Sigmoid colon (tissue), 7 donors: ENCODE results near the gene UBASH3A. TPM values are rescaled to one million over a fixed set of nuclear protein-coding genes. Genes with fewer than 3 reads are reported as not detected.

ENCODE experiments used
- DNase-seq: peaks from one replicate; pipeline ENCODE4 v3.0.0-alpha.2; 2019
- H3K27ac ChIP-seq, 4 donors: fragments of 200-600 bp; sonication (generic); one replicate each; pipeline ENCODE4 v1.5.1; 2016 to 2019; ENCODE audit warnings: mild to moderate bottlenecking in 1 of 4
- H3K27me3 ChIP-seq, 3 donors: fragments of 200-600 bp; sonication (generic); one replicate each; pipeline ENCODE4 v1.5.1; 2019; ENCODE audit warnings: mild to moderate bottlenecking in 1 of 3
- H3K36me3 ChIP-seq, 4 donors: fragments of 200-600 bp; sonication (generic); one replicate each; pipeline ENCODE4 v1.5.1; 2016 to 2019
- H3K4me1 ChIP-seq, 4 donors: fragments of 200-600 bp; sonication (generic); one replicate each; pipeline ENCODE4 v1.5.1; 2017 to 2019
- H3K4me3 ChIP-seq, 4 donors: fragments of 200-600 bp; sonication (generic); one replicate each; pipeline ENCODE4 v1.5.1; 2017 to 2019; ENCODE audit warnings: mild to moderate bottlenecking in 2 of 4, moderate library complexity in 1 of 4
- H3K9me3 ChIP-seq, 4 donors: fragments of 200-600 bp in 3 of 4; sonication (generic) in 3 of 4; one replicate each; pipeline versions ENCODE4 v1.5.1 to v1.6.1; 2013 to 2019
- EP300 ChIP-seq, 4 donors: sonication (generic); formaldehyde crosslinking; IDR thresholded peaks; one replicate each; pipeline ENCODE4 v1.6.1; 2017; ENCODE audit warnings: antibody characterized with exemption in 4 of 4
- POLR2A ChIP-seq, 2 donors: fragments of 450-650 bp; IDR thresholded peaks; one replicate each; pipeline ENCODE4 v1.6.1; 2016; ENCODE audit warnings: antibody characterized with exemption in 2 of 2, mild to moderate bottlenecking in 2 of 2, moderate library complexity in 2 of 2
- POLR2AphosphoS5 ChIP-seq, 4 donors: sonication (generic); formaldehyde crosslinking; IDR thresholded peaks; one replicate each; pipeline ENCODE4 v1.6.1; 2017; ENCODE audit warnings: antibody characterized with exemption in 4 of 4
- WGBS, 2 donors: extraction: QIAGEN DNeasy Blood & Tissue Kit; methylation state at CpG; one replicate each; pipeline ENCODE4 v1.1.7; 2013; 5-methylcytosine and 5-hydroxymethylcytosine counted together
- intact Hi-C: fragments of 100-400 bp; cut with DNase I; formaldehyde crosslinking; loops from one replicate; pipeline ENCODE4 v1.15.1; 2023
- polyA plus RNA-seq, 3 donors: library from polyadenylated mRNA; stranded (reverse); fragments of 200-250 nt; gene quantifications; one replicate each; pipeline ENCODE4 v1.2.3, GENCODE V29; 2013
- total RNA-seq, 4 donors: library from RNA; depleted of rRNA; stranded (reverse); fragments of >200 nt; gene quantifications; one replicate each; pipeline ENCODE4 v1.1.0, GENCODE V29; 2016
- TF ChIP-seq, protein P1 (sequence below), 4 experiments: fragments of 450-650 bp in 3 of 4; fragments of 200-600 bp in 1 of 4; IDR thresholded peaks; one replicate each; pipeline ENCODE4 v1.5.1; 2016 to 2019; ENCODE audit warnings: antibody characterized with exemption in 4 of 4, mild to moderate bottlenecking in 3 of 4, moderate library complexity in 2 of 4
- donor health status: healthy with polysubstance abuse.
- donor health status: Bipolar disorder and iron deficiency.
- donor health status: healthy.

UBASH3A gene
- total and polyA plus RNA-seq, 7 donors, result 3.9 TPM; not detected in 6

DNA sequence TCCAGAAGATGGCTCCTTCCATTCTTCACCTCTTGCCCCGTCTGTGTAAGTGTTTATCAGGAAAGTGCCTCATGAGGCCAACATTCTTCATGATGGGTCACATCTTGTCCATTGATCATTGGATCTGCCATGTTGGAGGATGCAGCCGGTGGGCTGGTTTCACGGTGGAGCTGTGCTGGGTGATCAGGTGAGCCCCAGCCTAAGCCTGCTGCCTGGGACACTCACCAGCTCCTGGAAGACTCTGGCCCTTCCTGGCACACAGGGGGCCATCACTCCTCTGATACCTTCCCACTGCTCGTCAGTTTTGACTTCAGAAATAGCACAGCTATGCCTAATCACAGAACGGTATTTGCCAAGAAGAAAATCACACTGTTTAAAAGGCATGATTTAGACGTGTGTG lies 38.3 kb downstream of the UBASH3A start:
- WGBS, 2 donors, result 86% methylated on average over 6 of the region's 6 CpGs
- H3K36me3 ChIP-seq, result no peaks in the 10 kb centered on the region
- H3K27me3 ChIP-seq, result peaks cover 0 to 24% (median 9%) of the 10 kb centered on the region in 3 donors
- no peak overlapping the region for H3K4me3 ChIP-seq
- no peaks in the 10 kb centered on the region for H3K4me1 ChIP-seq
- TF ChIP-seq POLR2A (IDR thresholded peaks at IDR 0.05) (no peak), POLR2AphosphoS5 (IDR thresholded peaks at IDR 0.05) (no peak), EP300 (IDR thresholded peaks at IDR 0.05) (no peak)
- TF ChIP-seq, protein P1, sequence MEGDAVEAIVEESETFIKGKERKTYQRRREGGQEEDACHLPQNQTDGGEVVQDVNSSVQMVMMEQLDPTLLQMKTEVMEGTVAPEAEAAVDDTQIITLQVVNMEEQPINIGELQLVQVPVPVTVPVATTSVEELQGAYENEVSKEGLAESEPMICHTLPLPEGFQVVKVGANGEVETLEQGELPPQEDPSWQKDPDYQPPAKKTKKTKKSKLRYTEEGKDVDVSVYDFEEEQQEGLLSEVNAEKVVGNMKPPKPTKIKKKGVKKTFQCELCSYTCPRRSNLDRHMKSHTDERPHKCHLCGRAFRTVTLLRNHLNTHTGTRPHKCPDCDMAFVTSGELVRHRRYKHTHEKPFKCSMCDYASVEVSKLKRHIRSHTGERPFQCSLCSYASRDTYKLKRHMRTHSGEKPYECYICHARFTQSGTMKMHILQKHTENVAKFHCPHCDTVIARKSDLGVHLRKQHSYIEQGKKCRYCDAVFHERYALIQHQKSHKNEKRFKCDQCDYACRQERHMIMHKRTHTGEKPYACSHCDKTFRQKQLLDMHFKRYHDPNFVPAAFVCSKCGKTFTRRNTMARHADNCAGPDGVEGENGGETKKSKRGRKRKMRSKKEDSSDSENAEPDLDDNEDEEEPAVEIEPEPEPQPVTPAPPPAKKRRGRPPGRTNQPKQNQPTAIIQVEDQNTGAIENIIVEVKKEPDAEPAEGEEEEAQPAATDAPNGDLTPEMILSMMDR (IDR thresholded peaks at IDR 0.05), result no peak
- DNase-seq, result no peak
- H3K27ac ChIP-seq, result no peak overlapping the region
- H3K9me3 ChIP-seq, result no peaks in the 10 kb centered on the region
- intact Hi-C loops, result no loop called here

DNA sequence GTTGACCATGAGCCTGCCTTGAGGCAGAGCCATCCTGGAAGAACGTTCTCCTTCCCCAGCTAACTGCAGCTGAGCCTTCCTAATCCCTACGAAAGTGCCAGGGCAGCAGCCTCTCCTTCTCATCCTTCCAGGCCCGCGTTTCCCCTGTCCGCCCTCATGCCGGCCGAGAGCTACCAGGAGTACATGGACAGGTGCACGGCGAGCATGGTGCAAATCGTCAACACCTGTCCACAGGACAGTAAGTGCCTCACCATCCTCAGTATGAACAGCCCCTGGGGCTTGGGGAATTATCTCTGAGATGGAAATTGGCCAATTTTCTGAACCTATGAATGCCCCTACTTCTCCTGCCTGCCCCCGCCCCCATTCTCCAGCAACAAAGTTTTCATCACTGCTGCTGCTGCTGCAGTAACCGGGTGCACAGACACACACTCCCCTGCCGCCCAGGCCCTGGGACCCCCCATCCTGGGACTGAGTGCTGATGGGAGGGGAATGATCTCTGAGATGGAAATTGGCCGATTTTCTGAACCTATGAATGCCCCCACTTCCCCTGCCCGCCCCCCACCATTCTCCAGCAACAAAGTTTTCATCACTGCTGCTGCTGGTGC lies 39.6 kb downstream of the UBASH3A start:
- H3K4me1 ChIP-seq, result no peaks in the 10 kb centered on the region
- H3K27ac ChIP-seq, result no peak overlapping the region
- no peak for TF ChIP-seq POLR2AphosphoS5 (IDR thresholded peaks at IDR 0.05)
- H3K4me3 ChIP-seq, result no peak overlapping the region
- intact Hi-C loops, result no loop called here
- no peak for DNase-seq
- H3K9me3 ChIP-seq, result no peaks in the 10 kb centered on the region
- peaks cover 0 to 10% (median 0%) of the 10 kb centered on the region in 3 donors for H3K27me3 ChIP-seq
- H3K36me3 ChIP-seq, result no peaks in the 10 kb centered on the region
- WGBS, 2 donors, result 91% methylated on average over 15 of the region's 15 CpGs

DNA sequence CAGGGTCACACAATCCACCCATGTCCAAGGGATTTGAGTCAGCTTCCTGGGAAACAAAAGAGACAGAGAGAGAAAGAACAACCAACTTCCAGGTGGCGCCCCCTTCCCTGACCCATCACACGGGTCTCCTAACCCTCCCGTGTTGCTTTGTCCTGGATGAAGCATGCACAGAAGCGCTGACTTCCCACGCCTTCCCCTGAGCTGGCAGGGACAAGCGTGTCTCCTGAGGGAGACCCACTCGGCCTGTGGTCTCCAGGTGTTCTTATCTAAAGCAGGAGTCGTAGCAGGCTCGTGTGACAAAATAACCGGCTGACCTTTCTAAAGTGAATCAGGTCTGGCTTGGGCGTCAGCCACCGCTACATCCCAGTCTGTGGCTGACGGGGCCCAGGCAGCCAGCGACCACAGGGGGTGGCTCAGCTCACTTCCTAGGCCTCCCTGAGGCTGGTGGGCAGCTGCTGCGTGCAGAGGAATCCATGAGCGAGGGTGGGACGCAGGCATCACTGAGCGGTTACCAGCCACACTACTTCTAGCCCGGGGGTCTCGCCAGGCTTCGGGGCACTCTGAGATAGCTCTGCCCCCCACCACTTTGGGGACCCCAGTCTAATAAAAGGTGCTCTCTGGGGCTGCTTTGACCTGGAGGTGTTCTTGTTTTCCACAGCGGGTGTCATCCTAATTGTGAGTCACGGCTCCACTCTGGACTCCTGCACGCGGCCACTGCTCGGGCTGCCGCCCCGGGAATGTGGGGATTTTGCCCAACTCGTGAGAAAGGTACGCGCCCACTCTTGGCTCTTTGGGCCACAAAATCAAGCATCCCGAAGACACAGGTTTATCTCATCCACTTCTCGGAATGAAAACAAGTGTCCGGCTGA lies 40.4 kb downstream of the UBASH3A start:
- DNase-seq, result no peak
- Histone ChIP-seq H3K27ac (no peak overlapping the region), H3K36me3 (no peaks in the 10 kb centered on the region), H3K4me1 (no peaks in the 10 kb centered on the region), H3K9me3 (no peaks in the 10 kb centered on the region), H3K27me3 (peaks cover 0 to 6% (median 0%) of the 10 kb centered on the region in 3 donors), H3K4me3 (no peak overlapping the region)
- TF ChIP-seq POLR2A (IDR thresholded peaks at IDR 0.05) (no peak), EP300 (IDR thresholded peaks at IDR 0.05) (no peak), POLR2AphosphoS5 (IDR thresholded peaks at IDR 0.05) (no peak)
- TF ChIP-seq, protein P1 (IDR thresholded peaks at IDR 0.05), result no peak
- WGBS, 2 donors, result 88 to 89% methylated on average over 34 of the region's 34 CpGs
- intact Hi-C loops, result no loop called here

DNA sequence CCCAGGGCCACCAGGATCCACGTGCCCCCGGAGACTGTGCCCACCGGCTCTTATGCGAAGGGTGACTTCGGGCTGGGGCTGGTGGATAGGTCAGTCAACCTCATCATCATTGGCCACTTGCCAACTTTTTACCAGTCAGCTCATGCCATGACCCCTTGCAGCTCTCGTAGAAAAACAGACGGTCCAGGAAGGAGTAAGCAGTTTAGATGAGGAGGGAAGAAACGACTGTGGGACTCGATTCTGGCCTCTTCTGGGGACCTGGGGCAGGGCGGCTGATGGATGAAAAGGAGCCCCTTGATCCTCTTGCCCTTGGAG lies 41.0 kb downstream of the UBASH3A start:
- Histone ChIP-seq H3K4me3 (no peak overlapping the region), H3K9me3 (no peaks in the 10 kb centered on the region), H3K27me3 (peaks cover 0 to 6% (median 0%) of the 10 kb centered on the region in 3 donors), H3K36me3 (no peaks in the 10 kb centered on the region), H3K4me1 (no peaks in the 10 kb centered on the region), H3K27ac (no peak overlapping the region)
- no peak for TF ChIP-seq POLR2A (IDR thresholded peaks at IDR 0.05)
- TF ChIP-seq, protein P1 (IDR thresholded peaks at IDR 0.05), result no peak
- no peak for TF ChIP-seq EP300 (IDR thresholded peaks at IDR 0.05)
- no peak for TF ChIP-seq POLR2AphosphoS5 (IDR thresholded peaks at IDR 0.05)
- no peak for DNase-seq
- intact Hi-C loops, result no loop called here
- 86 to 91% methylated on average over 10 of the region's 10 CpGs for WGBS, 2 donors

DNA sequence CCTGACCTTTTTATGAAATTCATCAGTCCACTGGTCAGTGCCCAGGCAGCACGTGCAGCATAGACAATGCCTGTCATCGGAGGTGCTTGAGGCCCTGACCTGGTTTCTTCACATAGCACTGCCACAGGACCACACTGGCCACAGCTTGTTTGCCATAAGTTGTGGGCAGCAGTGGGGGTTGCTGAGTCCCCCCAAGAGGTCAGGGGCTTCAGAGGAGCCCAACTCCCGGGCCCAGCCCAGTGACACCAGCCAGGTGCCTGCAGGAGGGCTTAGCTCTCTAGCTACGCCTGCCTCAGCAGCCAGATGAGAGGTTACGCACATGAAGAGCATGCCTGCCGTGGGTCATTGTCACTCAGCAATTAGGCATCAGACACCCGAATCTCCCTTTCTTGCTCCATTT lies 41.6 kb downstream of the UBASH3A start:
- Histone ChIP-seq H3K4me1 (no peaks in the 10 kb centered on the region), H3K9me3 (no peaks in the 10 kb centered on the region), H3K27me3 (peaks cover 0 to 6% (median 0%) of the 10 kb centered on the region in 3 donors), H3K36me3 (no peaks in the 10 kb centered on the region), H3K4me3 (no peak overlapping the region), H3K27ac (no peak overlapping the region)
- 91 to 94% methylated on average over 7 of the region's 7 CpGs for WGBS, 2 donors
- intact Hi-C loops, result no loop called here
- TF ChIP-seq EP300 (IDR thresholded peaks at IDR 0.05), result no peak
- TF ChIP-seq, protein P1 (IDR thresholded peaks at IDR 0.05), result no peak
- no peak for DNase-seq
